HL-60 (cell line): ENCODE measurements around the gene CD3E.

Source experiments
- DNase-seq, 2 experiments: peaks; one replicate each; pipeline ENCODE4 v3.0.0-alpha.2; 2010 to 2020; ENCODE audit warnings: low read depth in 1 of 2, low spot score in 1 of 2
- H3K27ac ChIP-seq: fragments of 250-450 bp; sonication (Bioruptor Pico); replicated peaks from 2 replicates; pipeline ENCODE4 v1.5.1; 2020; ENCODE audit warnings: mild to moderate bottlenecking, moderate library complexity
- H3K27me3 ChIP-seq: fragments of 250-450 bp; sonication (Bioruptor Pico); 2 replicates; pipeline ENCODE4 v1.5.1; 2021; ENCODE audit warnings: mild to moderate bottlenecking, moderate library complexity; ENCODE audit not compliant: insufficient read depth, poor library complexity, severe bottlenecking
- H3K4me3 ChIP-seq: replicated peaks from 2 replicates; pipeline ENCODE4 v1.5.1; 2011; ENCODE audit warnings: mild to moderate bottlenecking, control low read depth, low read length; ENCODE audit not compliant: insufficient read depth
- CTCF ChIP-seq: IDR thresholded peaks from one replicate; pipeline ENCODE4 v1.5.1; 2011; ENCODE audit warnings: low read length, control low read depth, inconsistent platforms; ENCODE audit not compliant: insufficient read depth
- GABPA ChIP-seq: IDR thresholded peaks from 2 replicates; pipeline ENCODE4 v1.6.1; 2012; ENCODE audit warnings: low read depth
- POLR2AphosphoS5 ChIP-seq: IDR thresholded peaks from 2 replicates; pipeline ENCODE4 v1.6.1; 2012; ENCODE audit warnings: low read depth
- REST ChIP-seq: IDR thresholded peaks from 2 replicates; pipeline ENCODE4 v1.6.1; 2012; ENCODE audit warnings: low read depth; ENCODE audit not compliant: insufficient replicate concordance
- SPI1 ChIP-seq: IDR thresholded peaks from 2 replicates; pipeline ENCODE4 v1.6.1; 2012; ENCODE audit warnings: low read depth, mild to moderate bottlenecking, borderline replicate concordance

The CD3E gene

GRCh38 chr11:118283037-118283636, 21.4 kb upstream of the CD3E start:
- TF ChIP-seq SPI1 (no peak), GABPA (no peak), CTCF (no peak), POLR2AphosphoS5 (no peak), REST (no peak)
- Histone ChIP-seq H3K27ac (no peak overlapping the region), H3K27me3 (no peaks in the 10 kb centered on the region), H3K4me3 (no peak overlapping the region)
- DNase-seq = no peak

GRCh38 chr11:118283756-118284350, 20.7 kb upstream of the CD3E start:
- DNase-seq = no peak
- no peak overlapping the region for H3K4me3 ChIP-seq
- no peak for TF ChIP-seq POLR2AphosphoS5
- TF ChIP-seq GABPA = no peak
- TF ChIP-seq REST = no peak
- no peak for TF ChIP-seq CTCF
- TF ChIP-seq SPI1 = no peak
- no peaks in the 10 kb centered on the region for H3K27me3 ChIP-seq
- H3K27ac ChIP-seq = no peak overlapping the region

- H3K4me3 ChIP-seq = no peak overlapping the region
- no peak for DNase-seq
- no peak for TF ChIP-seq REST
- no peak for TF ChIP-seq SPI1
- no peak for TF ChIP-seq POLR2AphosphoS5
- no peak for TF ChIP-seq GABPA
- TF ChIP-seq CTCF = no peak
- no peaks in the 10 kb centered on the region for H3K27me3 ChIP-seq
- no peak overlapping the region for H3K27ac ChIP-seq
Measured at GRCh38 chr11:118286545-118286944, 18.0 kb upstream of the CD3E start.
